AG08396 (cell line): Measurements from ENCODE around the gene CAPG.

Experiments
- DNase-seq: peaks from one replicate; pipeline ENCODE4 v3.0.0; 2012; ENCODE audit warnings: low spot score, mixed read lengths

Gene CAPG

DNA sequence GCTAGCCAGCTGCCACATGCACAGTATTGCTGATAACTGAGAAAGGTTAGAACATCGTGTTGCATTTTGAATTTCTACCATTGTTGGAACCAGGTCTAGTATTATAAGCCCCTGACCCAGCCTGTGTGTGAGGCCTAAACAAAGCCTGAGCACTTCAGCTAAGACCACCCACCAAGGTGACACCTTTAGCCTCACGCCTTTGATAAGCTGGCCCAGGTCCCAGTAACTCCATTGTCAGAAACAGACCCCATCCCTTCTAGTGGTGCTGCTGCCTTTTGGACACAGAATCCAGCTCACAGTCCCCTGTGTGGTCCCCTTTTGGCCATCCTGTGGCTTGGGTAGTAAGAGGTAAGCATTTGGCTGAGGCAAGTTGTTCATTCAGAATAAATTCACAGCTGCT, 54.0 kb downstream of the CAPG start:
- DNase-seq: no peak

DNA sequence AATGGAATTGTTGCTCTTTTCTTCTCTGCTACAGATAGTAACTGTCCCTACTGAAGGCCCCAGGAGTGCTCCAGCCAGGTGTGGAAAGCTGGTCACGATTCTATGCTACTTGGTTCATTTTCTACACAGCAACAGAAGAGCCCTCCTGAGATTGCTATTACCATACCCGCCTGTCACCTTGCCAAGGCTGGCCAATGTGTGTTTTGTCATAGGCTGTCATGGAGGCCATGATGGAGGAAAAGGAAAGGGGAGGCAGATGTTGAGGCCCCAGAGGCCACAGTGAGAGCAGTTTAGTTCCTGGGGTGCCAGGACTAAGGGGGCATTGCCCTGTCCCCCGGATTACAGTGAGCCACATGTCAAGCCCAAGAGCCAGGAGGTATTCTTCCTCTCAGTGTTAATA, 54.6 kb downstream of the CAPG start:
- no peak for DNase-seq

DNA sequence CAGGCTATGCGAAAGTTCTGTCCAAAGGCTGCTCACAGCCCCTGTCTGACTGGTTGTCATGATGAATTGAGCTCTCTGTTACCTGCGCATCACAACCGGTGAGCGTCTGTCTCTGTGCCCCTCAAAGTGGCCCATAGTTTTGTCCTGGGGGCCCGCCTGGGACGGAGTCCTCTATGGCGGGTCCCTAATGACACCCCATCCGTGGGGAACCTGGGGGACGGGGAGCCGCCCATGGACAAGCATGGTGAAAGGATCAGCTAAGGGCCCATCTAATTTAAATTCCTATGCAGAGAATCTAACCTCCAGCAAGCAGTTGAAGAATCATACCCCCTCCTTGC, 55.1 kb downstream of the CAPG start:
- no peak for DNase-seq

DNA sequence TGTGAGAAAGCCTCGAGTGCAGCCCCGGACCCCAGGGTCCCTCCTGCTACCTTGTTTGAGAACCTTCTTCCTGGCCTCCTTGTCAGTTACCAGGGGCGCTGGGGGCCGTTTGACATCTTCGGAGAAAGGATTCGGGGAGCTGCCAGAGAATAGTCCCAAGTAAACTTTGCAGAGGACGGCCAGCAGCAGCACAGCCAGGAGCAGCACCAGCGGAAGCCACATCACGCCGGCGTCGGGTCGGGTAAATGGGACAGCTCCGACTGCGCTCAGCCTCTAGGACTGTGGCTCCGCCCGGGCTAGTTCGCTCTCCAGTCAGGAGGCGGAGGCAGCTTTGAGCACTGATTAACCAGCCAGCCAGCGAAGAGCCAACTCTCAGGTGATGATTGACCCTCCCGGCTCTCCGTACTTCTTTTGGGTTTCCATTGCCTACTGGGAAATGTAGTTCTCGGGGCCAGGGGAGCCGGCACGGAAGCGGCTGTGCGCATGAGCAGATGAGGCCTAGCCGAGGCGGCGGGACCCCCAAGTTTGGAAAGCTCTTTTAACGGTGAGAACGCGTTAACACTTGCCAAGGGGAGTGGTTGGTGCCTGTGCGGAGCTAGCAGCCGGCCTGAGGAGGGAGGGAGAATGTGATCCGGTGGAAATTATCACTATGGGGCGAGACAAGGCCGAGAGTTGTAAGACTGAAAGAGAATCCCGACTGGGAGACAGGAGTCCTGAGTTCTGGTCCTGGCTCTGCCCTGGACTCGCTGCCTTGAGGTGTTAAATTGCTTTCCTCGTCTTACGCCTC, 55.7 kb downstream of the CAPG start, which contains the start of the genes ELMOD3 and RETSAT:
TSS of gene ELMOD3 (plus strand) at position 484 of the 787 bp plus-strand sequence. CDS start 2,430 bp downstream, outside the sequence.
TSS of gene RETSAT (minus strand) at position 243 of the 787 bp plus-strand sequence. CDS start at position 222, 21 bp downstream.
- peak; percentile 97 for DNase-seq

DNA sequence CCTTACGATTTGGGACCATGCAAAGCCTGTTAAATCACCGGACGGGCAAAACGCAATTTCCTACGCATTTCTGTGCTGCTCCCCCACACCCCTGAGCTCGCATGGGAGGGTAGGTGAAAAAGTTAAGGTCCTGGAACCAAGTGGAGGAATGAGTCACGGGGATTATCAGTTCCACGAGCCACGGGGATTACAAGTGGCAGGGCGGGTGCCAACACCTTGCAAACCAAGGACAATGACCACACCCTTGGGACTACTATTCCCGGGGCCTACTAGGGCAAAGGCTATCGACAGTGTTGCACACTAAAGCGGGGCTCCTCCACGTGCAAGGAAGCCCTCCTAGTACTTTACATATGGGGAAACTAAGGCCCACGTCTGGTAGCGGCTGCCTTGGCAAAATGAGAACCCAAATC, 56.3 kb downstream of the CAPG start:
- DNase-seq: peak; percentile 38

DNA sequence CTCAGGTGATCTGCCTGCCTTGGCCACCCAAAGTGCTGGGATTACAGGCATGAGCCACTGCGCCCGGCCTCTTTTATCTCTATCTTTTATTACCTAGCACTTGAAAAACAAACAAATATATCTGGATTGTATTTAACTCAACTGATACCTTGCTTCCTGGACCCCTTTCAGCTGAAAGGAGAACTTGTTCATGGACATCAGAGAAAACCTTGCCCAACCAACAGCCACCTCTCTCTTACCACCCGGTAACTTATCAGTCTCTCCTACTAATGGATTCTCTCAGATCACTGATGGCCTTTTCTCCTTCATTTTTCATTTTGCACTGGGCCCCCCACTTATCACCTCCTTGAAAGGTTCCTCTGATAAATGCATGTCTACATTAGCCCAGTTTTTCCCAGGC, 62.6 kb downstream of the CAPG start:
- DNase-seq: no peak
